H9 (cell line): ENCODE measurements around the gene LPP. TPM values are rescaled to one million over a fixed set of nuclear protein-coding genes. Genes with fewer than 3 reads are reported as not detected.

Experiments
- DNase-seq: peaks from one replicate; pipeline ENCODE4 v3.0.0-alpha.2; 2017
- H2AFZ ChIP-seq: one replicate; pipeline ENCODE4 v1.6.1; 2013; ENCODE audit warnings: mild to moderate bottlenecking, low read length, control low read depth, moderate library complexity
- H2AK5ac ChIP-seq: 2 replicates; pipeline ENCODE4 v1.6.1; 2013; ENCODE audit warnings: low read length, control low read depth, mixed read lengths; ENCODE audit not compliant: insufficient read length
- H2BK120ac ChIP-seq: one replicate; pipeline ENCODE4 v1.6.1; 2013; ENCODE audit warnings: low read depth, mild to moderate bottlenecking, low read length, control low read depth, inconsistent platforms; ENCODE audit not compliant: poor library complexity, severe bottlenecking
- H2BK12ac ChIP-seq: 2 replicates; pipeline ENCODE4 v1.6.1; 2013; ENCODE audit warnings: low read length, control low read depth, mixed read lengths, low read depth; ENCODE audit not compliant: insufficient read length
- H2BK15ac ChIP-seq: 2 replicates; pipeline ENCODE4 v1.6.1; 2013; ENCODE audit warnings: low read depth, low read length, control low read depth
- H2BK20ac ChIP-seq: one replicate; pipeline ENCODE4 v1.6.1; 2013; ENCODE audit warnings: low read depth, mild to moderate bottlenecking, low read length, control low read depth, inconsistent platforms; ENCODE audit not compliant: poor library complexity, severe bottlenecking
- H2BK5ac ChIP-seq: 2 replicates; pipeline ENCODE4 v1.6.1; 2013; ENCODE audit warnings: low read length, control low read depth, mixed read lengths; ENCODE audit not compliant: insufficient read length
- H3K14ac ChIP-seq: 2 replicates; pipeline ENCODE4 v1.6.1; 2013; ENCODE audit warnings: low read length, control low read depth; ENCODE audit not compliant: insufficient read depth
- H3K18ac ChIP-seq: 2 replicates; pipeline ENCODE4 v1.6.1; 2013; ENCODE audit warnings: low read depth, mild to moderate bottlenecking, mixed read lengths, low read length, control low read depth; ENCODE audit not compliant: insufficient read length
- H3K23ac ChIP-seq: 2 replicates; pipeline ENCODE4 v1.6.1; 2013; ENCODE audit warnings: low read length, control low read depth, mixed read lengths, low read depth; ENCODE audit not compliant: insufficient read length
- H3K23me2 ChIP-seq: 2 replicates; pipeline ENCODE4 v1.6.1; 2013; ENCODE audit warnings: low read depth, mild to moderate bottlenecking, mixed read lengths, low read length, control low read depth; ENCODE audit not compliant: insufficient read length, poor library complexity, severe bottlenecking
- H3K27ac ChIP-seq: 2 replicates; pipeline ENCODE4 v1.5.1; 2013; ENCODE audit warnings: low read length, control low read depth, mixed read lengths, low read depth; ENCODE audit not compliant: insufficient read length
- H3K27me3 ChIP-seq: 2 replicates; pipeline ENCODE4 v1.6.1; 2013; ENCODE audit warnings: low read length, control low read depth, inconsistent platforms; ENCODE audit not compliant: insufficient read depth
- H3K4ac ChIP-seq: 2 replicates; pipeline ENCODE4 v1.6.1; 2013; ENCODE audit warnings: low read depth, mild to moderate bottlenecking, control low read depth, inconsistent platforms, low read length, moderate library complexity
- H3K4me1 ChIP-seq: 2 replicates; pipeline ENCODE4 v1.6.1; 2013; ENCODE audit warnings: low read length, control low read depth, inconsistent platforms; ENCODE audit not compliant: insufficient read depth
- H3K4me2 ChIP-seq: 2 replicates; pipeline ENCODE4 v1.6.1; 2013; ENCODE audit warnings: low read length, control low read depth, mixed read lengths; ENCODE audit not compliant: insufficient read length, insufficient read depth
- H3K56ac ChIP-seq: 2 replicates; pipeline ENCODE4 v1.6.1; 2013; ENCODE audit warnings: low read depth, mild to moderate bottlenecking, mixed read lengths, low read length, control low read depth; ENCODE audit not compliant: insufficient read length
- H3K79me1 ChIP-seq: 2 replicates; pipeline ENCODE4 v1.6.1; 2013; ENCODE audit warnings: low read depth, mild to moderate bottlenecking, moderate library complexity, low read length, control low read depth, inconsistent platforms; ENCODE audit not compliant: insufficient read depth, poor library complexity, severe bottlenecking
- H3K79me2 ChIP-seq: 2 replicates; pipeline ENCODE4 v1.6.1; 2013; ENCODE audit warnings: low read length, control low read depth, inconsistent platforms; ENCODE audit not compliant: insufficient read depth
- H3K9ac ChIP-seq: 2 replicates; pipeline ENCODE4 v1.6.1; 2013; ENCODE audit warnings: low read length, control low read depth, mixed read lengths; ENCODE audit not compliant: insufficient read length; ENCODE audit errors: extremely low read depth
- H3K9me3 ChIP-seq: one replicate; pipeline ENCODE4 v1.6.1; 2013; ENCODE audit warnings: low read depth, low read length, inconsistent platforms; ENCODE audit not compliant: control insufficient read depth
- H3T11ph ChIP-seq: one replicate; pipeline ENCODE4 v1.6.1; 2013; ENCODE audit warnings: mild to moderate bottlenecking, low read length, control low read depth, inconsistent platforms
- H4K20me1 ChIP-seq: one replicate; pipeline ENCODE4 v1.6.1; 2013; ENCODE audit not compliant: control insufficient read depth, insufficient read length, insufficient read depth
- H4K5ac ChIP-seq: 2 replicates; pipeline ENCODE4 v1.6.1; 2013; ENCODE audit warnings: low read depth, mild to moderate bottlenecking, mixed read lengths, low read length, control low read depth; ENCODE audit not compliant: insufficient read length
- H4K8ac ChIP-seq: replicated peaks from 2 replicates; pipeline ENCODE4 v1.6.1; 2013; ENCODE audit warnings: low read length, control low read depth, mixed read lengths, low read depth; ENCODE audit not compliant: insufficient read length
- H4K91ac ChIP-seq: 2 replicates; pipeline ENCODE4 v1.6.1; 2013; ENCODE audit warnings: low read depth, mild to moderate bottlenecking, moderate library complexity, mixed read lengths, low read length, control low read depth; ENCODE audit not compliant: insufficient read length
- H3K27ac Mint-ChIP-seq, 3 experiments: 2 replicates in 2 of 3; 3 replicates in 1 of 3; pipeline ENCODE4 v1.8.0; 2020 to 2021; ENCODE audit warnings: mixed read lengths in 3 of 3, mild to moderate bottlenecking in 1 of 3, moderate library complexity in 1 of 3
- H3K27me3 Mint-ChIP-seq: 2 replicates; pipeline ENCODE4 v1.8.0; 2021; ENCODE audit warnings: low read depth, mild to moderate bottlenecking, moderate library complexity, mixed read lengths
- H3K36me3 Mint-ChIP-seq, 3 experiments: 2 replicates in 2 of 3; 3 replicates in 1 of 3; pipeline ENCODE4 v1.8.0; 2020 to 2021; ENCODE audit warnings: low read depth in 3 of 3, mixed read lengths in 3 of 3; ENCODE audit not compliant: insufficient read depth in 1 of 3
- H3K4me1 Mint-ChIP-seq, 2 experiments: 2 replicates each; pipeline ENCODE4 v1.8.0; 2020; ENCODE audit warnings: mixed read lengths in 2 of 2
- H3K4me3 Mint-ChIP-seq, 2 experiments: 2 replicates in 1 of 2; 3 replicates in 1 of 2; pipeline ENCODE4 v1.8.0; 2020 to 2021; ENCODE audit warnings: mild to moderate bottlenecking in 2 of 2, mixed read lengths in 2 of 2, moderate library complexity in 1 of 2
- H3K9me3 Mint-ChIP-seq, 2 experiments: 2 replicates in 1 of 2; 3 replicates in 1 of 2; pipeline ENCODE4 v1.8.0; 2020; ENCODE audit warnings: mild to moderate bottlenecking in 2 of 2, mixed read lengths in 2 of 2, moderate library complexity in 1 of 2
- CTCF ChIP-seq: fragments of 200-600 bp; sonication (generic); conservative IDR thresholded peaks from 3 replicates; pipeline ENCODE4 v1.8.0; 2021; ENCODE audit warnings: antibody characterized with exemption, mild to moderate bottlenecking
- WGBS: extraction: QIAGEN DNeasy Blood & Tissue Kit; methylation state at CpG from one replicate; pipeline ENCODE4 v1.1.7; 2013; ENCODE audit warnings: missing lambda C conversion rate, low lambda C conversion rate, mixed read lengths; ENCODE audit not compliant: insufficient read length; ENCODE audit errors: extremely low coverage; 5-methylcytosine and 5-hydroxymethylcytosine counted together
- total RNA-seq: library from RNA; stranded (reverse); gene quantifications from 2 replicates; pipeline ENCODE4 v1.2.1, GENCODE V29; 2021

Gene LPP
- total RNA-seq, 1 experiment from 2014 or later = 64.6 TPM

DNA sequence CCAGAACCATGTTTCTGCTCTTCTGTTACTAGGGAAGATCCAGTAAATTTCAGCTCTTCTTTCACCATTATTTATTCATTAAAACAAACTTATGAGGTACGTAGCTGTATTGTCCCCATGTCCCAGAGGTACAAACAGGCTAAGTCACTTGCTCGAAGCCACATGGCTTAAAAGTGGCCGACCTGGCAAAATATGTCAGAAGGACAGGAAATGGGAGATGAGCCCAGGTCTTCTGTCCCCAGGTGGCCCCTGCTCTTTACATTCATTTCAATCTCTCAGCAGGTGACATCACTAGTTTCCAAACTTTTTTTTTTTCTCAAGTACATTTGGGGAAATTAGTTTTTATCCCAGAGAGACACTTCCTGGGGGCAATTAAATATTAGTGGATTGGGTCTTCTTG is 34.1 kb upstream of the LPP start:
- DNase-seq = no peak
- H3K56ac ChIP-seq = no peak overlapping the region
- H4K20me1 ChIP-seq = no peaks in the 10 kb centered on the region
- Mint-ChIP-seq H3K36me3 (no peaks in the 10 kb centered on the region), H3K4me3 (no peak overlapping the region), H3K4me1 (peaks cover 19 to 21% of the 10 kb centered on the region in 2 experiments), H3K9me3 (peaks cover 3 to 4% of the 10 kb centered on the region in 2 experiments; a peak in 4 of 5 replicates), H3K27ac (peak overlapping the region in 1 of 3 experiments; percentile 85; a peak in 1 of 7 replicates), H3K27me3 (no peaks in the 10 kb centered on the region)
- no peak overlapping the region for H2BK120ac ChIP-seq
- no peaks in the 10 kb centered on the region for H3K79me2 ChIP-seq
- no CpG with 5 or more reads among the region's 3 CpGs for WGBS
- H2BK15ac ChIP-seq = no peak overlapping the region
- H3K4me2 ChIP-seq = no peak overlapping the region
- H4K91ac ChIP-seq = no peak overlapping the region
- no peak for TF ChIP-seq CTCF
- H3T11ph ChIP-seq = no peak overlapping the region
- no peak overlapping the region for H3K9ac ChIP-seq
- no peak overlapping the region; the same call in 1 of the 2 replicates for H3K14ac ChIP-seq
- H3K4me1 ChIP-seq = peaks cover 11% of the 10 kb centered on the region; the same call in 1 of the 2 replicates
- H2BK12ac ChIP-seq = no peak overlapping the region
- H3K79me1 ChIP-seq = no peaks in the 10 kb centered on the region
- no peaks in the 10 kb centered on the region for H3K27me3 ChIP-seq
- no peak overlapping the region for H3K4ac ChIP-seq
- H3K9me3 ChIP-seq = no peaks in the 10 kb centered on the region
- no peak overlapping the region for H2AK5ac ChIP-seq
- H3K18ac ChIP-seq = no peak overlapping the region
- H3K23ac ChIP-seq = no peak overlapping the region
- H4K5ac ChIP-seq = no peak overlapping the region
- H4K8ac ChIP-seq = no peak overlapping the region
- no peak overlapping the region for H2BK5ac ChIP-seq
- H3K27ac ChIP-seq = no peak overlapping the region
- no peak overlapping the region for H2BK20ac ChIP-seq
- H2AFZ ChIP-seq = no peak overlapping the region
- no peaks in the 10 kb centered on the region for H3K23me2 ChIP-seq
